Sigmoid colon (tissue), 7 donors: ENCODE data around the gene LRRIQ4. TPM values are rescaled to one million over a fixed set of nuclear protein-coding genes. Genes with fewer than 3 reads are reported as not detected.
A peak's percentile ranks its signal among the peaks of the same experiment; 100 is the strongest.

Experiments
- DNase-seq: peaks from one replicate; pipeline ENCODE4 v3.0.0-alpha.2; 2019
- H3K27ac ChIP-seq, 4 donors: fragments of 200-600 bp; sonication (generic); one replicate each; pipeline ENCODE4 v1.5.1; 2016 to 2019; ENCODE audit warnings: mild to moderate bottlenecking in 1 of 4
- H3K27me3 ChIP-seq, 3 donors: fragments of 200-600 bp; sonication (generic); one replicate each; pipeline ENCODE4 v1.5.1; 2019; ENCODE audit warnings: mild to moderate bottlenecking in 1 of 3
- H3K36me3 ChIP-seq, 4 donors: fragments of 200-600 bp; sonication (generic); one replicate each; pipeline ENCODE4 v1.5.1; 2016 to 2019
- H3K4me1 ChIP-seq, 4 donors: fragments of 200-600 bp; sonication (generic); one replicate each; pipeline ENCODE4 v1.5.1; 2017 to 2019
- H3K4me3 ChIP-seq, 4 donors: fragments of 200-600 bp; sonication (generic); one replicate each; pipeline ENCODE4 v1.5.1; 2017 to 2019; ENCODE audit warnings: mild to moderate bottlenecking in 2 of 4, moderate library complexity in 1 of 4
- H3K9me3 ChIP-seq, 4 donors: fragments of 200-600 bp in 3 of 4; sonication (generic) in 3 of 4; one replicate each; pipeline versions ENCODE4 v1.5.1 to v1.6.1; 2013 to 2019
- CTCF ChIP-seq, 4 experiments: fragments of 450-650 bp in 3 of 4; fragments of 200-600 bp in 1 of 4; IDR thresholded peaks; one replicate each; pipeline ENCODE4 v1.5.1; 2016 to 2019; ENCODE audit warnings: antibody characterized with exemption in 4 of 4, mild to moderate bottlenecking in 3 of 4, moderate library complexity in 2 of 4
- EP300 ChIP-seq, 4 donors: sonication (generic); formaldehyde crosslinking; IDR thresholded peaks; one replicate each; pipeline ENCODE4 v1.6.1; 2017; ENCODE audit warnings: antibody characterized with exemption in 4 of 4
- POLR2A ChIP-seq, 2 donors: fragments of 450-650 bp; IDR thresholded peaks; one replicate each; pipeline ENCODE4 v1.6.1; 2016; ENCODE audit warnings: antibody characterized with exemption in 2 of 2, mild to moderate bottlenecking in 2 of 2, moderate library complexity in 2 of 2
- POLR2AphosphoS5 ChIP-seq, 4 donors: sonication (generic); formaldehyde crosslinking; IDR thresholded peaks; one replicate each; pipeline ENCODE4 v1.6.1; 2017; ENCODE audit warnings: antibody characterized with exemption in 4 of 4
- WGBS, 2 donors: extraction: QIAGEN DNeasy Blood & Tissue Kit; methylation state at CpG; one replicate each; pipeline ENCODE4 v1.1.7; 2013; 5-methylcytosine and 5-hydroxymethylcytosine counted together
- intact Hi-C: fragments of 100-400 bp; cut with DNase I; formaldehyde crosslinking; loops from one replicate; pipeline ENCODE4 v1.15.1; 2023
- polyA plus RNA-seq, 3 donors: library from polyadenylated mRNA; stranded (reverse); fragments of 200-250 nt; gene quantifications; one replicate each; pipeline ENCODE4 v1.2.3, GENCODE V29; 2013
- total RNA-seq, 4 donors: library from RNA; depleted of rRNA; stranded (reverse); fragments of >200 nt; gene quantifications; one replicate each; pipeline ENCODE4 v1.1.0, GENCODE V29; 2016
- donor health status: healthy with polysubstance abuse.
- donor health status: Bipolar disorder and iron deficiency.
- donor health status: healthy.

LRRIQ4 gene
- total and polyA plus RNA-seq, 7 donors, result not detected

- Histone ChIP-seq H3K27me3 (no peaks in the 10 kb centered on the region), H3K9me3 (no peaks in the 10 kb centered on the region), H3K36me3 (peaks cover 0 to 24% (median 3%) of the 10 kb centered on the region in 4 donors), H3K27ac (peak overlapping the region; percentile 91 to 99 (median 98)), H3K4me1 (peaks cover 0 to 31% (median 23%) of the 10 kb centered on the region in 4 donors), H3K4me3 (peak overlapping the region; percentile 68 to 94 (median 87))
- DNase-seq, result peak; percentile 69
- TF ChIP-seq CTCF (IDR thresholded peaks at IDR 0.05) (no peak), POLR2AphosphoS5 (IDR thresholded peaks at IDR 0.05) (peak in 2 of 4 donors; percentile 11 to 37)
- intact Hi-C loops, result loop anchor here (2.0 to 5.0 kb wide), 3 partner anchors 41 to 585 kb away; partner anchors contain the start of genes LRRC34, LRRIQ4, SEC62 and SKIL
- WGBS, 2 donors, result 1% methylated on average over 27 of the region's 27 CpGs
These were observed 41.0 kb upstream of the LRRIQ4 start for GRCh38 chr3:169771497-169772304.

GRCh38 chr3:169772305-169772896 is 40.3 kb upstream of the LRRIQ4 start:
- Histone ChIP-seq H3K27me3 (no peaks in the 10 kb centered on the region), H3K36me3 (peaks cover 0 to 31% (median 7%) of the 10 kb centered on the region in 4 donors), H3K4me3 (peak overlapping the region; percentile 68 to 94 (median 87)), H3K4me1 (peaks cover 0 to 31% (median 23%) of the 10 kb centered on the region in 4 donors), H3K27ac (peak overlapping the region; percentile 91 to 99 (median 98)), H3K9me3 (no peaks in the 10 kb centered on the region)
- intact Hi-C loops, result loop anchor here (2.0 to 5.0 kb wide), 3 partner anchors 40 to 584 kb away; partner anchors contain the start of genes LRRC34, LRRIQ4, SEC62 and SKIL
- WGBS, 2 donors, result 0% methylated on average over 15 of the region's 15 CpGs
- no peak for TF ChIP-seq CTCF (IDR thresholded peaks at IDR 0.05)
- TF ChIP-seq EP300 (IDR thresholded peaks at IDR 0.05), result no peak
- no peak for TF ChIP-seq POLR2AphosphoS5 (IDR thresholded peaks at IDR 0.05)
- no peak for TF ChIP-seq POLR2A (IDR thresholded peaks at IDR 0.05)
- DNase-seq, result peak; percentile 91

- peaks cover 0 to 39% (median 10%) of the 10 kb centered on the region in 4 donors for H3K36me3 ChIP-seq
- peak within 1 kb of the TSS; percentile 68 to 94 (median 87) for H3K4me3 ChIP-seq
- peak within 1 kb of the TSS; percentile 91 to 99 (median 98) for H3K27ac ChIP-seq
- peaks cover 0 to 31% (median 23%) of the 10 kb centered on the region in 4 donors for H3K4me1 ChIP-seq
- H3K9me3 ChIP-seq, result no peaks in the 10 kb centered on the region
- 0% methylated on average over 61 of the region's 61 CpGs for WGBS, 2 donors
- TF ChIP-seq CTCF (IDR thresholded peaks at IDR 0.05), result no peak
- peak; percentile 100 for TF ChIP-seq POLR2AphosphoS5 (IDR thresholded peaks at IDR 0.05)
- no peak for TF ChIP-seq EP300 (IDR thresholded peaks at IDR 0.05)
- peak; percentile 99 for TF ChIP-seq POLR2A (IDR thresholded peaks at IDR 0.05)
- H3K27me3 ChIP-seq, result no peaks in the 10 kb centered on the region
- intact Hi-C loops, result loop anchor here (2.0 to 5.0 kb wide), 3 partner anchors 39 to 584 kb away; partner anchors contain the start of genes LRRC34, LRRIQ4, SEC62 and SKIL
- peak; percentile 96 for DNase-seq
These were observed 39.5 kb upstream of the LRRIQ4 start, which contains the start of gene MYNN for GRCh38 chr3:169772897-169773816. TSS of gene MYNN (plus strand) at chr3:169773396. CDS start at chr3:169774296, 900 bp downstream.

- Histone ChIP-seq H3K36me3 (peaks cover under 1 to 49% (median 13%) of the 10 kb centered on the region in 4 donors), H3K27ac (peak overlapping the region; percentile 91 to 99 (median 98)), H3K4me1 (peaks cover 0 to 31% (median 23%) of the 10 kb centered on the region in 4 donors), H3K9me3 (no peaks in the 10 kb centered on the region), H3K4me3 (peak overlapping the region; percentile 68 to 94 (median 87)), H3K27me3 (no peaks in the 10 kb centered on the region)
- 30 to 55% methylated on average over 5 of the region's 5 CpGs for WGBS, 2 donors
- intact Hi-C loops, result loop anchor here (5.0 kb wide), 1 partner anchor 38 kb away; the partner anchor contains the start of genes LRRC34 and LRRIQ4
- TF ChIP-seq POLR2AphosphoS5 (IDR thresholded peaks at IDR 0.05) (no peak), EP300 (IDR thresholded peaks at IDR 0.05) (no peak), CTCF (IDR thresholded peaks at IDR 0.05) (no peak), POLR2A (IDR thresholded peaks at IDR 0.05) (no peak)
- DNase-seq, result no peak
These were observed 38.5 kb upstream of the LRRIQ4 start for GRCh38 chr3:169774186-169774585.
